Measurements from ENCODE around the gene B4GALNT4. TPM values are rescaled to one million over a fixed set of nuclear protein-coding genes. Genes with fewer than 3 reads are reported as not detected.
A peak's percentile ranks its signal among the peaks of the same experiment; 100 is the strongest.
"Not testable (repeated sequence)": the region's sequence is repeated elsewhere in the genome, so short reads cannot be mapped to it uniquely, and the experiment has no call there.

B4GALNT4 gene
- total RNA-seq, 1 experiment from 2014 or later, result 20.0 TPM

DNA sequence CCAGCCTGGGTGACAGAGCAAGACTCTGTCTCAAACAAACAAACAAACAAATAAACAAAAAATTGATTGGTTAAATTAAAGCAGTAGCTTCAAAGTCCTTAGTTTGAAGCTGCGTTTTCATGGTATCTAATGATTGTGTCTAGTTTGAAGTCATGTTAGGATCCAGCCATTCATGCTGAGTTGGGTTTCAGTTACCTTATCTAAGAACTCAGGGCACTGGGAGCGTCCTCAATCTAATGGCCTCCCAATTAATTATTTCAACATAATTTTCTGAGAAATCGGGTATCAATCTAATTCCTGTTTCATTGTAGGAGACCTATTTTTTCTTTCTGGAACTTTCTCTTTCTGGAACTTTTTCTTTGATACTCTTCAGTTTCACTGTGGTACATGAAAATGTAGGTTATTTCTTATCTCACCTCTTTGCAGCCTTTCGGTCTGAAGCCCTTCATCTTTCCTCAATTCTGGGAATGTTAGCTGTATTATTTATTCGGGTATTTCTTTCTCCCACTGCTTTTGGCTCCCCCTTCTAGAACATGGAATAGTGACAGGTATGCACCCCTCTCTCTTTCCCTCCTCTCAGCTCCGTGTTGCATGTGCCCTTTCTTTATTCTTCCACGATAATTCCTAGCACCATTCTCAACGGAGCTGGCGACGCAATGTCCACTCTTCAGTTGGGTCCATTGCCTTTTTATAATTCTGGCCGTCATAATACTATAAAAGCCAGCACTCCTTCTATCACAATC lies 24.3 kb upstream of the B4GALNT4 start:
- H3K9me3 Mint-ChIP-seq (ENCODE audit: unreplicated experiment), result no peaks in the 10 kb centered on the region
- intact Hi-C loops (cut with micrococcal nuclease), result no loop called here
- TF ChIP-seq, protein P1, sequence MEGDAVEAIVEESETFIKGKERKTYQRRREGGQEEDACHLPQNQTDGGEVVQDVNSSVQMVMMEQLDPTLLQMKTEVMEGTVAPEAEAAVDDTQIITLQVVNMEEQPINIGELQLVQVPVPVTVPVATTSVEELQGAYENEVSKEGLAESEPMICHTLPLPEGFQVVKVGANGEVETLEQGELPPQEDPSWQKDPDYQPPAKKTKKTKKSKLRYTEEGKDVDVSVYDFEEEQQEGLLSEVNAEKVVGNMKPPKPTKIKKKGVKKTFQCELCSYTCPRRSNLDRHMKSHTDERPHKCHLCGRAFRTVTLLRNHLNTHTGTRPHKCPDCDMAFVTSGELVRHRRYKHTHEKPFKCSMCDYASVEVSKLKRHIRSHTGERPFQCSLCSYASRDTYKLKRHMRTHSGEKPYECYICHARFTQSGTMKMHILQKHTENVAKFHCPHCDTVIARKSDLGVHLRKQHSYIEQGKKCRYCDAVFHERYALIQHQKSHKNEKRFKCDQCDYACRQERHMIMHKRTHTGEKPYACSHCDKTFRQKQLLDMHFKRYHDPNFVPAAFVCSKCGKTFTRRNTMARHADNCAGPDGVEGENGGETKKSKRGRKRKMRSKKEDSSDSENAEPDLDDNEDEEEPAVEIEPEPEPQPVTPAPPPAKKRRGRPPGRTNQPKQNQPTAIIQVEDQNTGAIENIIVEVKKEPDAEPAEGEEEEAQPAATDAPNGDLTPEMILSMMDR (IDR thresholded peaks at IDR 0.05; ENCODE audit: unreplicated experiment), result no peak
- DNase-seq (ENCODE audit: unreplicated experiment), result no peak
- no peak overlapping the region for H3K4me3 Mint-ChIP-seq (ENCODE audit: unreplicated experiment)
- no peaks in the 10 kb centered on the region for H3K36me3 Mint-ChIP-seq (ENCODE audit: insufficient read depth, unreplicated experiment)
- H3K4me1 Mint-ChIP-seq (ENCODE audit: insufficient read depth, unreplicated experiment), result peaks cover 7% of the 10 kb centered on the region
- ChIA-PET CTCF (interaction anchor here (0.6 to 1.0 kb wide), 3 partner anchors 10 to 40 kb away, joined by 3 to 4 read pairs (median 3); no protein-coding TSS in a partner anchor), POLR2A (interaction anchor here (1.0 to 1.5 kb wide), 2 partner anchors 36 to 108 kb away, joined by 3 read pairs; no protein-coding TSS in a partner anchor)
- no TSS peak for BruUV-seq (replicated peaks)
- H3K27me3 Mint-ChIP-seq (ENCODE audit: insufficient read depth, unreplicated experiment), result peaks cover 20% of the 10 kb centered on the region
- no peak overlapping the region for H3K27ac Mint-ChIP-seq (ENCODE audit: low read depth, unreplicated experiment)

DNA sequence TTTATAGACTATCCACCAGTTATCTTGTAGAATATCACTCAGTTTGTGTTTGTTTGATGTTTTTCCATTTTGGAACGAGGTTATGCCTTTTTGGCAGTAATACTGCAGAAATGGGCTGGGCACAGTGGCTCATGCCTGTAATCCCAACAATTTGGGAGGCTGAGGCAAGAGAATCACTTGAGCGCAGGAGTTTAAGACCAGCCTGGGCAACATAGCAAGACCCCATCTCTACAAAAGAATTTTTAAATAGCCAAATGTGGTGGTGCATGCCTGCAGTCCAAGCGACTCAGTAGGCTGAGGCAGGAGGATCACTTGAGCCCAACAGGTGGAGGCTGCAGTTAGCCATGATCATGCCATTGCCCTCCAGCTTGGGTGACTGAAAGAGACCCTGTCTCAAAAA lies 22.8 kb upstream of the B4GALNT4 start:
- peaks cover 21% of the 10 kb centered on the region for H3K4me1 Mint-ChIP-seq (ENCODE audit: insufficient read depth, unreplicated experiment)
- H3K9me3 Mint-ChIP-seq (ENCODE audit: unreplicated experiment), result no peaks in the 10 kb centered on the region
- ChIA-PET CTCF (no interaction called here), POLR2A (interaction anchor here (1.5 kb wide), 1 partner anchor 38 kb away, joined by 3 read pairs; no protein-coding TSS in a partner anchor)
- H3K27ac Mint-ChIP-seq (ENCODE audit: low read depth, unreplicated experiment), result no peak overlapping the region
- no TSS peak for BruUV-seq (replicated peaks)
- H3K27me3 Mint-ChIP-seq (ENCODE audit: insufficient read depth, unreplicated experiment), result peaks cover 6% of the 10 kb centered on the region
- TF ChIP-seq, protein P1 (IDR thresholded peaks at IDR 0.05; ENCODE audit: unreplicated experiment), result no peak
- intact Hi-C loops (cut with micrococcal nuclease), result no loop called here
- peaks cover 5% of the 10 kb centered on the region for H3K36me3 Mint-ChIP-seq (ENCODE audit: insufficient read depth, unreplicated experiment)
- H3K4me3 Mint-ChIP-seq (ENCODE audit: unreplicated experiment), result no peak overlapping the region
- no peak for DNase-seq (ENCODE audit: unreplicated experiment)

DNA sequence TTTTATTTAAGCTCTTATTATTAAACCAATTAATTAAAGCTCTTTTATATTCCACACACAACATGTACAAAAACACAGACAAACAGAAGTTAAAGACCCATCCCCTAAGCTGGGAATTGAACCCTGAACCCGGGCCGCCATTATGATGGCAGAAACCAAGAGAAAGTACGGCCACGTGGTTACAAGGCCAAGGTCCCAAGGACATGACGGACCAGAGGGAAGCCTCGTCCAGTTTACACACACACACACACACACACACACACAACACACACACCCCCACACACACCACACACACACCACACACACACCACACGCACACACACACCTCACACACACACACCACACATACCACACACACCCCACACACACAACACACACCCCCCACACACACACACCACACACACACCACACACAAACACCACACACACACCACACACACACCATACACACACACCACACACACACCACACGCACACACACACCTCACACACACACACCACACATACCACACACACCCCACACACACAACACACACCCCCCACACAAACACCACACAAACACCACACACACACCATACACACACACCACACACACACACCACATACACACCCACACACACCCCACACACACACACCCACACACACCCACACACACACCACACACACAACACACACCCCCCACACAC lies 19.9 kb upstream of the B4GALNT4 start:
- H3K9me3 Mint-ChIP-seq (ENCODE audit: unreplicated experiment); H3K4me3 Mint-ChIP-seq (ENCODE audit: unreplicated experiment); H3K27me3 Mint-ChIP-seq (ENCODE audit: insufficient read depth, unreplicated experiment); H3K36me3 Mint-ChIP-seq (ENCODE audit: insufficient read depth, unreplicated experiment); intact Hi-C loops (cut with micrococcal nuclease); BruUV-seq (replicated peaks); DNase-seq (ENCODE audit: unreplicated experiment): not testable (repeated sequence)
- Mint-ChIP-seq H3K4me1 (ENCODE audit: insufficient read depth, unreplicated experiment) (peaks cover 36% of the 10 kb centered on the region), H3K27ac (ENCODE audit: low read depth, unreplicated experiment) (peak overlapping the region; percentile 87)
- POLR2A ChIA-PET, result interaction anchor here (0.6 to 1.6 kb wide), 4 partner anchors 19 to 142 kb away, joined by 4 to 5 read pairs (median 4); partner anchors contain the start of genes BET1L and RIC8A
- CTCF ChIA-PET, result interaction anchor here (0.8 to 1.2 kb wide), 2 partner anchors 25 to 100 kb away, joined by 3 read pairs; no protein-coding TSS in a partner anchor

DNA sequence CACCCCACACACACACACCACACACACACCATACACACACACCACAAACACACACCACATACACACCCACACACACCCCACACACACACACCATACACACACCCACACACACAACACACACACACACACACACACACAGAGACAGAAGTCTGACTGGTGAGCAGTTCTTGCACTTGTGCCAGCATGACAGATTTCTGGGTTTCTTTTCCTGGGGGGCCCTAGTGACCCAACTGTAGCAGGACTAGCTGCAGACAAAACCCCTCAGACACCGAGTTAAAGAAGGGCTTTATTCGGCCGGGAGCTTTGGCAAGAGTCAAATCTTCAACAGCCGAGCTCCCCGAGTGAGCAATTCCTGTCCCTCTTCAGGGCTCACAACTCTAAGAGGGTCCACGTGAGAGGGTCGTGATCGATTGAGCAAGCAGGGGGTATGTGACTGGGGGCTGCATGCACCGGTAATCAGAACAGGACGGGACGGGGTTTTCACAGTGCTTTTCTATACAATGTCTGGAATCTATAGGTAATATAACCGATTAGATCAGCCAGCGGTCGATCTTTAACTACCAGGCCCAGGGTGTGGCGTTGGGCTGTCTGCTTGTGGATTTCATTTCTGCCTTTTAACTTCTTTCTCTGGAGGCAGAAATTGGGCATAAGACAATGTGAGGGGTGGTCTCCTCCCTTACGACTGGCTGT lies 19.1 kb upstream of the B4GALNT4 start:
- H3K9me3 Mint-ChIP-seq (ENCODE audit: unreplicated experiment); DNase-seq (ENCODE audit: unreplicated experiment); H3K27me3 Mint-ChIP-seq (ENCODE audit: insufficient read depth, unreplicated experiment); BruUV-seq (replicated peaks); intact Hi-C loops (cut with micrococcal nuclease); H3K36me3 Mint-ChIP-seq (ENCODE audit: insufficient read depth, unreplicated experiment): not testable (repeated sequence)
- Mint-ChIP-seq H3K27ac (ENCODE audit: low read depth, unreplicated experiment) (peak overlapping the region; percentile 87), H3K4me3 (ENCODE audit: unreplicated experiment) (peak overlapping the region; percentile 44), H3K4me1 (ENCODE audit: insufficient read depth, unreplicated experiment) (peaks cover 36% of the 10 kb centered on the region)
- ChIA-PET CTCF (interaction anchor here (0.6 to 0.8 kb wide), 2 partner anchors 28 to 46 kb away, joined by 3 to 4 read pairs; no protein-coding TSS in a partner anchor), POLR2A (interaction anchor here (0.7 to 1.6 kb wide), 5 partner anchors 19 to 143 kb away, joined by 3 to 5 read pairs (median 4); partner anchors contain the start of genes BET1L and RIC8A)
